Fibroblast of lung (primary cell): Measurements from ENCODE around the gene PRMT6. TPM values are rescaled to one million over a fixed set of nuclear protein-coding genes. Genes with fewer than 3 reads are reported as not detected.
"Not testable (repeated sequence)": the region's sequence is repeated elsewhere in the genome, so short reads cannot be mapped to it uniquely, and the experiment has no call there.

ENCODE experiments used
- DNase-seq, 2 donors: peaks; one replicate each; pipeline versions ENCODE4 v3.0.0 to v3.0.0-alpha.2; 2010; ENCODE audit warnings: low read depth in 2 of 2
- H2AFZ ChIP-seq: 2 replicates; pipeline ENCODE4 v1.5.1; 2012; ENCODE audit warnings: low read length, control low read depth, inconsistent platforms
- H3K27ac ChIP-seq: 2 replicates; pipeline ENCODE4 v1.5.1; 2011; ENCODE audit warnings: low read length, control low read depth; ENCODE audit not compliant: insufficient read depth
- H3K27me3 ChIP-seq: 2 replicates; pipeline ENCODE4 v1.5.1; 2011; ENCODE audit warnings: mild to moderate bottlenecking, low read length; ENCODE audit not compliant: control insufficient read depth, insufficient read depth
- H3K36me3 ChIP-seq: 2 replicates; pipeline ENCODE4 v1.5.1; 2011; ENCODE audit warnings: low read length; ENCODE audit not compliant: control insufficient read depth, insufficient read depth
- H3K4me1 ChIP-seq: 2 replicates; pipeline ENCODE4 v1.5.1; 2011; ENCODE audit warnings: low read length; ENCODE audit not compliant: control insufficient read depth, insufficient read depth; ENCODE audit errors: extremely low read depth
- H3K4me2 ChIP-seq: 2 replicates; pipeline ENCODE4 v1.5.1; 2011; ENCODE audit warnings: low read length, control low read depth; ENCODE audit not compliant: insufficient read depth; ENCODE audit errors: extremely low read depth
- H3K4me3 ChIP-seq, 4 experiments: fragments of 200-600 bp in 1 of 4; sonication (generic) in 1 of 4; replicated peaks in 1 of 4; 2 replicates each; pipeline ENCODE4 v1.5.1; 2011 to 2016; ENCODE audit warnings: low read length in 4 of 4, low read depth in 3 of 4, mild to moderate bottlenecking in 3 of 4, control low read depth in 2 of 4, inconsistent platforms in 1 of 4, mixed read lengths in 1 of 4; ENCODE audit not compliant: insufficient read depth in 1 of 4; ENCODE audit errors: control extremely low read depth in 1 of 4
- H3K79me2 ChIP-seq: 2 replicates; pipeline ENCODE4 v1.5.1; 2012; ENCODE audit warnings: mild to moderate bottlenecking, low read length, inconsistent platforms; ENCODE audit not compliant: control insufficient read depth, insufficient read depth
- H3K9ac ChIP-seq: 2 replicates; pipeline ENCODE4 v1.5.1; 2011; ENCODE audit warnings: mild to moderate bottlenecking, low read length, control low read depth; ENCODE audit not compliant: insufficient read depth
- H3K9me3 ChIP-seq: 2 replicates; pipeline ENCODE4 v1.5.1; 2012; ENCODE audit warnings: low read depth, low read length; ENCODE audit not compliant: control insufficient read depth, insufficient read depth
- H4K20me1 ChIP-seq: 2 replicates; pipeline ENCODE4 v1.5.1; 2011; ENCODE audit warnings: low read length; ENCODE audit not compliant: control insufficient read depth, insufficient read depth; ENCODE audit errors: extremely low read depth
- EZH2 ChIP-seq: IDR thresholded peaks from 2 replicates; pipeline ENCODE4 v1.5.1; 2012; ENCODE audit warnings: low read length, control low read depth, mild to moderate bottlenecking; ENCODE audit errors: missing control alignments
- polyA plus RNA-seq, 2 donors: library from polyadenylated mRNA; depleted of rRNA in 1 of 2; stranded (reverse) in 1 of 2; unstranded in 1 of 2; fragments of >200 nt; gene quantifications; 2 replicates each; pipeline ENCODE4 v1.2.1, GENCODE V29; 2011 to 2012; ENCODE audit warnings: missing spikeins in 1 of 2
- total RNA-seq: library from RNA; depleted of rRNA; stranded (reverse); fragments of >200 nt; gene quantifications from 2 replicates; pipeline ENCODE4 v1.2.1, GENCODE V29; 2014
- TF ChIP-seq, protein P1 (sequence below), 2 donors: IDR thresholded peaks in 1 of 2; conservative IDR thresholded peaks in 1 of 2; 1 replicate in 1 of 2; 2 replicates in 1 of 2; pipeline ENCODE4 v1.5.1; 2011 to 2012; ENCODE audit warnings: low read length in 2 of 2, control low read depth in 1 of 2, inconsistent platforms in 1 of 2, low read depth in 1 of 2, mild to moderate bottlenecking in 1 of 2

PRMT6 gene
- total and polyA plus RNA-seq, 2 donors (not counting 1 experiment from before 2014, with no cell fraction given) = 10.6 to 11.1 TPM

DNA sequence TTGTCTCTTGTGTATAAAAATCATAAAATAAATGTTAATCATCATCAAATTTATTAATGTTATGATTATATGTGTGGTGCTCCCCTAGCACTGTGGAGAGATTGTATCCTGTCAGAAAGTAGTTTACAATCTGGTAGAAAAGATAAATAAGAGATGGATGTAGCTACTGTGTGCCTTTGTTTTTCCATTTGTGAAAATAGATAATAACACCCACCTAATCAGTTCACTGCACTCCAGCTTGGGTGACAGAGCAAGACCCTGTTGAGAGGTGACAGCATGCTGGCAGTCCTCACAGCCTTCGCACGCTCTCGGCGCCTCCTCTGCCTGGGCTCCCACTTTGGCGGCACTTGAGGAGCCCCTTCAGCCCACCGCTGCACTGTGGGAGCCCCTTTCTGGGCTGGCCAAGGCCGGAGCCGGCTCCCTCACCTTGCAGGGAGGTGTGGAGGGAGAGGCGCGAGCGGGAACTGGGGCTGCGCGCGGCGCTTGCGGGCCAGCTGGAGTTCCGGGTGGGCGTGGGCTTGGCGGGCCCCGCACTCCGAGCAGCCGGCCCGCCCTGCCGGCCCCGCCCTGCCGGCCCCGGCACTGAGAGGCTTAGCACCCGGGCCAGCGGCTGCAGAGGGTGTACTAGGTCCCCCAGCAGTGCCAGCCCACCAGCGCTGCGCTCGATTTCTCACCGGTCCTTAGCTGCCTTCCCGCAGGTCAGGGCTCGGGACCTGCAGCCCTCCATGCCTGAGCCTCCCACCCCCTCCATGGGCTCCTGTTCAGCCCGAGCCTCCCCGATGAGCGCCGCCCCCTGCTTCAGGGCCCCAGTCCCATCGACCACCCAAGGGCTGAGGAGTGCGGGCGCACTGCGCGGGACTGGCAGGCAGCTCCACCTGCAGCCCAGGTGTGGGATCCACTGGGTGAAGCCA, 11.9 kb upstream of the PRMT6 start:
- H3K36me3 ChIP-seq, H3K27me3 ChIP-seq, H2AFZ ChIP-seq, H3K79me2 ChIP-seq, H3K4me2 ChIP-seq, H3K9ac ChIP-seq, H3K4me1 ChIP-seq, H3K27ac ChIP-seq, H4K20me1 ChIP-seq, H3K4me3 ChIP-seq, H3K9me3 ChIP-seq, DNase-seq: not testable (repeated sequence)

DNA sequence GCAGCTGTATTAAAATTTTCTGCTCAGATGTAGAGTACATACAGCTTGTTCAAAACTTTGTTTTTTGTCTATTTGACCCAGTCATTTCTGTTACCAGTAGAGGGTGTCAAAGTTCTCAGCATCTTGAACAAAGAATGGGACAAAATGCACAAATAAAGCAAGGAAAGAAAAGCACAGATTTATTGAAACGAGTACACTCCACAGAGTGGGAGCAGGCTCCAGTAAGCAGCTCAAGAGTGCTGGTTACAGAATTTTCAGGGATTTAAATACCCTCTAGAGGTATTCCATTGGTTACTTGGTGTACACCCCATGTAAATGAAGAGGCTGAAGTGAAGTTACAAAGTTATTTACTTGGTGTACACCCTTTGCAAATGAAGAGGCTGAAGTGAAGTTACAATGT, 8.9 kb upstream of the PRMT6 start:
- Histone ChIP-seq H3K27ac (no peak overlapping the region), H3K79me2 (no peaks in the 10 kb centered on the region), H3K27me3 (no peaks in the 10 kb centered on the region), H4K20me1 (no peaks in the 10 kb centered on the region), H2AFZ (no peak overlapping the region), H3K4me1 (no peaks in the 10 kb centered on the region), H3K4me2 (no peak overlapping the region), H3K9me3 (no peaks in the 10 kb centered on the region), H3K9ac (no peak overlapping the region), H3K4me3 (no peak overlapping the region), H3K36me3 (no peaks in the 10 kb centered on the region)
- TF ChIP-seq, protein P1, sequence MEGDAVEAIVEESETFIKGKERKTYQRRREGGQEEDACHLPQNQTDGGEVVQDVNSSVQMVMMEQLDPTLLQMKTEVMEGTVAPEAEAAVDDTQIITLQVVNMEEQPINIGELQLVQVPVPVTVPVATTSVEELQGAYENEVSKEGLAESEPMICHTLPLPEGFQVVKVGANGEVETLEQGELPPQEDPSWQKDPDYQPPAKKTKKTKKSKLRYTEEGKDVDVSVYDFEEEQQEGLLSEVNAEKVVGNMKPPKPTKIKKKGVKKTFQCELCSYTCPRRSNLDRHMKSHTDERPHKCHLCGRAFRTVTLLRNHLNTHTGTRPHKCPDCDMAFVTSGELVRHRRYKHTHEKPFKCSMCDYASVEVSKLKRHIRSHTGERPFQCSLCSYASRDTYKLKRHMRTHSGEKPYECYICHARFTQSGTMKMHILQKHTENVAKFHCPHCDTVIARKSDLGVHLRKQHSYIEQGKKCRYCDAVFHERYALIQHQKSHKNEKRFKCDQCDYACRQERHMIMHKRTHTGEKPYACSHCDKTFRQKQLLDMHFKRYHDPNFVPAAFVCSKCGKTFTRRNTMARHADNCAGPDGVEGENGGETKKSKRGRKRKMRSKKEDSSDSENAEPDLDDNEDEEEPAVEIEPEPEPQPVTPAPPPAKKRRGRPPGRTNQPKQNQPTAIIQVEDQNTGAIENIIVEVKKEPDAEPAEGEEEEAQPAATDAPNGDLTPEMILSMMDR (conservative IDR thresholded peaks at IDR 0.05 in 1 of 2, IDR thresholded peaks at IDR 0.05 in 1 of 2; ENCODE audit: low read depth in 1 of 2, low read length in 2 of 2) = no peak
- no peak for TF ChIP-seq EZH2
- no peak for DNase-seq

DNA sequence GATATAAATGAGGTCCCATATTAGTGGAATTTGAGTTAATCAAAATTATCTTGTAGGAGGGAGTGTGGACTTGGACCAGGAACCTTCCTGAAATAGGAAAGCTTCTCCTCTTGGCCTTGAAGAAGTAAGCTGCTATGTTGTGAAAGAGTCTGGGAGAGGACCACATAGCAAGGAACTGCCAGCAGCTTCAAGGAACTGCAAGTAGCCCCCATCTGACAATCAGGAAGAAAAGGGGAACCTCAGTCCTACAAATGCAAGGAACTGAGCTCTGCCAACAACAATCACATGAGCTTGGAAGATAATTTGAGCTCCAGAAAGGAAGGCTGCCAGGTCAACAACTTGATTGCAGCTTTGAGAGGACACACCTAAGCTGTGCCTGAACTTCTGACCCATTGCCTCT, 8.2 kb upstream of the PRMT6 start:
- TF ChIP-seq, protein P1 (conservative IDR thresholded peaks at IDR 0.05 in 1 of 2, IDR thresholded peaks at IDR 0.05 in 1 of 2; ENCODE audit: low read depth in 1 of 2, low read length in 2 of 2) = no peak
- TF ChIP-seq EZH2 = no peak
- Histone ChIP-seq H3K4me2 (no peak overlapping the region), H3K36me3 (no peaks in the 10 kb centered on the region), H4K20me1 (no peaks in the 10 kb centered on the region), H2AFZ (no peak overlapping the region), H3K27me3 (no peaks in the 10 kb centered on the region), H3K4me3 (no peak overlapping the region), H3K4me1 (no peaks in the 10 kb centered on the region), H3K9ac (no peak overlapping the region), H3K27ac (no peak overlapping the region), H3K79me2 (no peaks in the 10 kb centered on the region), H3K9me3 (no peaks in the 10 kb centered on the region)
- no peak for DNase-seq
